ENCODE results near the gene SYTL2.

Gene SYTL2

GRCh38 chr11:85709941-85710702 is 100.8 kb downstream of the SYTL2 start:
- no peaks in the 10 kb centered on the region; the same call in 1 of the 2 replicates for H3K27me3 ChIP-seq (ENCODE audit: low read depth, low read length)
- H2AFZ ChIP-seq (ENCODE audit: low read depth, low read length): no peak overlapping the region
- no peak overlapping the region for H3K4me2 ChIP-seq (ENCODE audit: low read length)
- H3K9ac ChIP-seq (ENCODE audit: low read length): no peak overlapping the region
- H3K4me1 ChIP-seq (ENCODE audit: low read length): no peaks in the 10 kb centered on the region
- no peak overlapping the region for H3K27ac ChIP-seq (ENCODE audit: low read length)
- H3K36me3 ChIP-seq (replicated peaks; ENCODE audit: low read depth, low read length): no peaks in the 10 kb centered on the region
- H3K9me3 ChIP-seq (ENCODE audit: insufficient read depth, low read length): no peaks in the 10 kb centered on the region
- no peak overlapping the region for H3K4me3 ChIP-seq (ENCODE audit: low read length)
- H3K79me2 ChIP-seq (ENCODE audit: low read length): no peaks in the 10 kb centered on the region
- H4K20me1 ChIP-seq (ENCODE audit: insufficient read depth, low read length): no peaks in the 10 kb centered on the region
- TF ChIP-seq CTCF (IDR thresholded peaks at IDR 0.05; ENCODE audit: low read depth, low read length) (no peak), EZH2phosphoT487 (IDR thresholded peaks at IDR 0.05; ENCODE audit: low read depth) (no peak)

- no peak for TF ChIP-seq CTCF (IDR thresholded peaks at IDR 0.05; ENCODE audit: low read depth, low read length)
- TF ChIP-seq EZH2phosphoT487 (IDR thresholded peaks at IDR 0.05; ENCODE audit: low read depth): no peak
- no peak overlapping the region for H3K27ac ChIP-seq (ENCODE audit: low read length)
- H3K4me2 ChIP-seq (ENCODE audit: low read length): no peak overlapping the region
- H3K9ac ChIP-seq (ENCODE audit: low read length): no peak overlapping the region
- H3K4me3 ChIP-seq (ENCODE audit: low read length): no peak overlapping the region
- H3K9me3 ChIP-seq (ENCODE audit: insufficient read depth, low read length): no peaks in the 10 kb centered on the region
- H3K36me3 ChIP-seq (replicated peaks; ENCODE audit: low read depth, low read length): no peaks in the 10 kb centered on the region
- no peak overlapping the region for H2AFZ ChIP-seq (ENCODE audit: low read depth, low read length)
- H4K20me1 ChIP-seq (ENCODE audit: insufficient read depth, low read length): no peaks in the 10 kb centered on the region
- H3K79me2 ChIP-seq (ENCODE audit: low read length): no peaks in the 10 kb centered on the region
- peaks cover under 1% of the 10 kb centered on the region for H3K4me1 ChIP-seq (ENCODE audit: low read length)
- H3K27me3 ChIP-seq (ENCODE audit: low read depth, low read length): no peaks in the 10 kb centered on the region; the same call in 1 of the 2 replicates
Measured at GRCh38 chr11:85705800-85706199, 105.1 kb downstream of the SYTL2 start.

GRCh38 chr11:85704967-85705366 is 106.0 kb downstream of the SYTL2 start:
- Histone ChIP-seq H3K36me3 (replicated peaks; ENCODE audit: low read depth, low read length) (no peaks in the 10 kb centered on the region), H3K4me2 (ENCODE audit: low read length) (no peak overlapping the region), H3K9ac (ENCODE audit: low read length) (no peak overlapping the region), H4K20me1 (ENCODE audit: insufficient read depth, low read length) (no peaks in the 10 kb centered on the region), H3K79me2 (ENCODE audit: low read length) (no peaks in the 10 kb centered on the region), H3K4me3 (ENCODE audit: low read length) (no peak overlapping the region), H3K27ac (ENCODE audit: low read length) (no peak overlapping the region), H3K27me3 (ENCODE audit: low read depth, low read length) (no peaks in the 10 kb centered on the region; the same call in 1 of the 2 replicates), H3K9me3 (ENCODE audit: insufficient read depth, low read length) (no peaks in the 10 kb centered on the region), H3K4me1 (ENCODE audit: low read length) (peaks cover 9% of the 10 kb centered on the region), H2AFZ (ENCODE audit: low read depth, low read length) (no peak overlapping the region)
- TF ChIP-seq EZH2phosphoT487 (IDR thresholded peaks at IDR 0.05; ENCODE audit: low read depth) (no peak), CTCF (IDR thresholded peaks at IDR 0.05; ENCODE audit: low read depth, low read length) (no peak)

- Histone ChIP-seq H3K9ac (ENCODE audit: low read length) (peak overlapping the region; percentile 3; the same call in 1 of the 2 replicates), H3K79me2 (ENCODE audit: low read length) (no peaks in the 10 kb centered on the region), H3K27ac (ENCODE audit: low read length) (peak overlapping the region; percentile 50), H3K4me1 (ENCODE audit: low read length) (peaks cover 36% of the 10 kb centered on the region), H3K4me3 (ENCODE audit: low read length) (peak overlapping the region; percentile 44), H3K4me2 (ENCODE audit: low read length) (peak overlapping the region; percentile 61), H2AFZ (ENCODE audit: low read depth, low read length) (peak overlapping the region; percentile 60), H3K9me3 (ENCODE audit: insufficient read depth, low read length) (no peaks in the 10 kb centered on the region), H3K27me3 (ENCODE audit: low read depth, low read length) (no peaks in the 10 kb centered on the region), H3K36me3 (replicated peaks; ENCODE audit: low read depth, low read length) (no peaks in the 10 kb centered on the region), H4K20me1 (ENCODE audit: insufficient read depth, low read length) (no peaks in the 10 kb centered on the region)
- no peak for TF ChIP-seq CTCF (IDR thresholded peaks at IDR 0.05; ENCODE audit: low read depth, low read length)
- TF ChIP-seq EZH2phosphoT487 (IDR thresholded peaks at IDR 0.05; ENCODE audit: low read depth): no peak
Measured at GRCh38 chr11:85699957-85700741, 110.8 kb downstream of the SYTL2 start.

Measured in OCI-LY3 (cell line).